ENCODE results near the gene TELO2.

GRCh38 chr16:1487395-1488053 is 5.6 kb upstream of the TELO2 start:
- no peak for TF ChIP-seq CTCF (IDR thresholded peaks at IDR 0.05; ENCODE audit: low read length)
- no peak for TF ChIP-seq EZH2 (IDR thresholded peaks at IDR 0.05; ENCODE audit: borderline replicate concordance, low read length)
